A549 (cell line): ENCODE measurements around the gene FCAMR. TPM values are rescaled to one million over a fixed set of nuclear protein-coding genes. Genes with fewer than 3 reads are reported as not detected.

Experiments
- ATAC-seq, 2 experiments: fragments of 200-7000 bp in 1 of 2; fragments of >200 bp in 1 of 2; cut with Nextera tagmentation in 1 of 2; cut with Tn5 transposase in 1 of 2; 3 replicates each; pipeline versions ENCODE4 v1.8.0 to v1.9.1; 2018 to 2020; ENCODE audit warnings: mild to moderate bottlenecking in 1 of 2, moderate library complexity in 1 of 2
- CTCF ChIA-PET: fragments of 300-600 bp; sonication (Branson Sonifier 250); formaldehyde crosslinking; extraction: SDS; loops from one replicate; lab custom pipeline; 2021; ENCODE audit warnings: antibody characterized with exemption, inconsistent platforms; lab: Yijun Ruan, JAX
- POLR2A ChIA-PET: fragments of 350-600 bp; formaldehyde crosslinking; extraction: SDS; loops from one replicate; lab custom pipeline; 2021; ENCODE audit warnings: antibody characterized with exemption, inconsistent platforms; lab: Yijun Ruan, JAX
- DNase-seq, 2 experiments: peaks; one replicate each; pipeline versions ENCODE4 v3.0.0 to v3.0.0-alpha.2; 2011 to 2016; ENCODE audit warnings: low read depth in 1 of 2, low spot score in 1 of 2
- FAIRE-seq: peaks from 2 replicates; lab custom pipeline; 2011; peaks lifted over from hg19 to GRCh38; lab: Jason Lieb, UNC
- H3K27ac ChIP-seq, 2 experiments: fragments of >200 bp; sonication (Bioruptor Twin); formaldehyde crosslinking; 3 replicates each; pipeline ENCODE4 v1.5.1; 2016 to 2017
- H3K4me1 ChIP-seq: fragments of >200 bp; sonication (Bioruptor Twin); formaldehyde crosslinking; 3 replicates; pipeline ENCODE4 v1.6.1; 2016
- H3K4me2 ChIP-seq: fragments of >200 bp; sonication (Bioruptor Twin); formaldehyde crosslinking; 3 replicates; pipeline ENCODE4 v1.6.1; 2016
- H3K4me3 ChIP-seq: fragments of >200 bp; sonication (Bioruptor Twin); formaldehyde crosslinking; 3 replicates; pipeline ENCODE4 v1.5.1; 2016
- H3K9me3 ChIP-seq: fragments of >200 bp; sonication (Bioruptor Twin); formaldehyde crosslinking; 3 replicates; pipeline ENCODE4 v1.6.1; 2016
- BHLHE40 ChIP-seq: IDR thresholded peaks from 2 replicates; pipeline ENCODE4 v1.6.1; 2012; ENCODE audit warnings: low read depth, low read length, inconsistent platforms
- CEBPB ChIP-seq, 2 experiments: fragments of >200 bp in 1 of 2; sonication (Bioruptor Twin) in 1 of 2; formaldehyde crosslinking in 1 of 2; IDR thresholded peaks; 2 replicates each; pipeline ENCODE4 v1.6.1; 2012 to 2016
- CHD4 ChIP-seq: fragments of 200-600 bp; sonication (generic); IDR thresholded peaks from 2 replicates; pipeline ENCODE4 v1.6.1; 2016; ENCODE audit warnings: antibody characterized with exemption, mild to moderate bottlenecking, borderline replicate concordance
- EHMT2 ChIP-seq: fragments of 200-600 bp; sonication (generic); IDR thresholded peaks from 2 replicates; pipeline ENCODE4 v1.6.1; 2016; ENCODE audit warnings: antibody characterized with exemption, low read depth, mild to moderate bottlenecking, moderate library complexity
- FOSL2 ChIP-seq, 2 experiments: fragments of 450-650 bp in 1 of 2; fragments of >200 bp in 1 of 2; sonication (Bioruptor Twin) in 1 of 2; formaldehyde crosslinking; IDR thresholded peaks; 2 replicates each; pipeline versions ENCODE4 v1.5.0 to v1.6.1; 2016 to 2020; ENCODE audit warnings: mild to moderate bottlenecking in 1 of 2, moderate library complexity in 1 of 2
- HDAC2 ChIP-seq: fragments of 200-600 bp; sonication (generic); IDR thresholded peaks from 2 replicates; pipeline ENCODE4 v1.6.1; 2016
- HOXB5 ChIP-seq: fragments of 250-450 bp; sonication (Bioruptor Pico); IDR thresholded peaks from 2 replicates; pipeline ENCODE4 v1.5.0; 2020; ENCODE audit warnings: mild to moderate bottlenecking, moderate library complexity
- KDM1A ChIP-seq: fragments of 200-600 bp; sonication (generic); IDR thresholded peaks from 2 replicates; pipeline ENCODE4 v1.6.1; 2016; ENCODE audit warnings: low read depth, mild to moderate bottlenecking
- MAFK ChIP-seq: fragments of 450-650 bp; IDR thresholded peaks from 2 replicates; pipeline ENCODE4 v1.6.1; 2014; ENCODE audit not compliant: partially characterized antibody
- MAZ ChIP-seq: fragments of 150-350 bp; IDR thresholded peaks from 2 replicates; pipeline ENCODE4 v1.6.1; 2014; ENCODE audit warnings: antibody characterized with exemption, low read depth, low read length, borderline replicate concordance
- MYC ChIP-seq: IDR thresholded peaks from 2 replicates; pipeline ENCODE4 v1.6.1; 2012; ENCODE audit warnings: mild to moderate bottlenecking, inconsistent platforms, low read length, improper control_type of control experiment, borderline replicate concordance
- NR3C1 ChIP-seq: fragments of >200 bp; sonication (Bioruptor Twin); formaldehyde crosslinking; IDR thresholded peaks from 3 replicates; pipeline ENCODE4 v1.6.1; 2017
- PHF8 ChIP-seq: fragments of 200-600 bp; sonication (generic); IDR thresholded peaks from 2 replicates; pipeline ENCODE4 v1.6.1; 2016; ENCODE audit warnings: low read depth, mild to moderate bottlenecking, antibody characterized with exemption, moderate library complexity, borderline replicate concordance
- POLR2AphosphoS2 ChIP-seq: conservative IDR thresholded peaks from 2 replicates; pipeline ENCODE4 v1.6.1; 2012; ENCODE audit warnings: low read length, improper control_type of control experiment, inconsistent platforms
- RAD21 ChIP-seq, 2 experiments: fragments of >200 bp in 1 of 2; sonication (Bioruptor Twin) in 1 of 2; formaldehyde crosslinking in 1 of 2; IDR thresholded peaks in 1 of 2; conservative IDR thresholded peaks in 1 of 2; 2 replicates in 1 of 2; 3 replicates in 1 of 2; pipeline ENCODE4 v1.6.1; 2012 to 2018; ENCODE audit warnings: inconsistent platforms in 1 of 2
- TP53 ChIP-seq: fragments of 250-450 bp; sonication (Bioruptor Pico); IDR thresholded peaks from 2 replicates; pipeline ENCODE4 v1.5.0; 2021; ENCODE audit warnings: mild to moderate bottlenecking, moderate library complexity
- ZNF302 ChIP-seq: fragments of 250-450 bp; sonication (Bioruptor Pico); IDR thresholded peaks from 2 replicates; pipeline ENCODE4 v1.9.0; 2021; ENCODE audit warnings: inconsistent platforms, mild to moderate bottlenecking, moderate library complexity
- WGBS: methylation state at CpG from one replicate; pipeline ENCODE4 v1.1.6; 2017; ENCODE audit errors: missing lambda C conversion rate; 5-methylcytosine and 5-hydroxymethylcytosine counted together
- polyA plus RNA-seq, 4 experiments: library from polyadenylated mRNA; depleted of rRNA in 3 of 4; stranded (reverse); fragments of >200 nt; fragmentation: RNase III in 1 of 4; extraction: RNeasy Plus Mini Kit Qiagen cat#74134 plus additional on column Dnase treatment in 1 of 4; gene quantifications; 2 replicates in 3 of 4; 3 replicates in 1 of 4; pipeline ENCODE4 v1.2.3, GENCODE V29; 2011 to 2017
- TF ChIP-seq, protein P1 (sequence below): fragments of 450-650 bp; IDR thresholded peaks from 2 replicates; pipeline ENCODE4 v1.6.1; 2014; ENCODE audit warnings: antibody characterized with exemption
- TF ChIP-seq, protein P2 (sequence below): fragments of 200-600 bp; sonication (generic); IDR thresholded peaks from 2 replicates; pipeline ENCODE4 v1.6.1; 2016; ENCODE audit warnings: antibody characterized with exemption, mild to moderate bottlenecking, moderate library complexity
- TF ChIP-seq, protein P3 (sequence below): fragments of >200 bp; sonication (Bioruptor Twin); formaldehyde crosslinking; IDR thresholded peaks from 3 replicates; pipeline ENCODE4 v1.6.1; 2016
- TF ChIP-seq, protein P4 (sequence below): fragments of >200 bp; sonication (Bioruptor Twin); formaldehyde crosslinking; IDR thresholded peaks from 3 replicates; pipeline ENCODE4 v1.5.1; 2016

Gene FCAMR
- polyA plus RNA-seq, 2 of the 4 experiments (the other 2 are of a cell fraction) = not detected

DNA sequence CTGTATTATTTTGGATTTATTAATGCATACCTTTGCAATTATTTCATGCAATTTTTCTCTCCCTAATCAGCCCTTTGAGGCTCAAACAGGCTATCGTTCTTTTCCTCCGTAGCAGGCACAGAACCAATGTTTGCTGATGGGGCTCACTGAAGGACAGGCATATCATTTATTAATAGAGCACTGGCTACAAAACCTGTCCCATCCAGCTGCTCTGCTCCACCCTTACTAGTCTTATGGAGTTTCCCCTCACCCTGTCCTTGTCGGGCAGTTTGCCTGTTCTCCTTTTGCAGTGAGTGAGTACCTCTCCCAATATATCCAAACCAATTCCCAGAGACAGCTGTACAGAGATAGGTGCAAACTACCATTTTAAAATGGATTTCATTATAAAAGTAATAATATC, 16.6 kb upstream of the FCAMR start:
- no peak overlapping the region for H3K27ac ChIP-seq
- TF ChIP-seq TP53 (CRISPR knock-in tag) = no peak
- TF ChIP-seq NR3C1 = no peak
- H3K9me3 ChIP-seq = no peaks in the 10 kb centered on the region
- no peak overlapping the region for H3K4me3 ChIP-seq
- H3K4me1 ChIP-seq = no peaks in the 10 kb centered on the region; the same call in 2 of the 3 replicates
- 78% methylated on average over 3 of the region's 3 CpGs for WGBS
- no peak overlapping the region for H3K4me2 ChIP-seq
- ChIA-PET POLR2A (no interaction called here), CTCF (interaction anchor here (1.1 to 2.2 kb wide), 4 partner anchors 21 to 442 kb away, joined by 3 to 7 read pairs (median 4); no protein-coding TSS in a partner anchor)
- DNase-seq (no peak), ATAC-seq (no peak), FAIRE-seq (no peak)

GRCh38 chr1:206986402-206986801, 16.1 kb upstream of the FCAMR start:
- ChIA-PET POLR2A (no interaction called here), CTCF (interaction anchor here (1.1 to 2.2 kb wide), 5 partner anchors 21 to 442 kb away, joined by 3 to 7 read pairs (median 3); partner anchors contain the start of gene DYRK3)
- Histone ChIP-seq H3K4me1 (no peaks in the 10 kb centered on the region; the same call in 2 of the 3 replicates), H3K4me2 (no peak overlapping the region), H3K27ac (no peak overlapping the region), H3K9me3 (no peaks in the 10 kb centered on the region), H3K4me3 (no peak overlapping the region)
- FAIRE-seq (no peak), ATAC-seq (no peak), DNase-seq (no peak)
- TF ChIP-seq, protein P1, sequence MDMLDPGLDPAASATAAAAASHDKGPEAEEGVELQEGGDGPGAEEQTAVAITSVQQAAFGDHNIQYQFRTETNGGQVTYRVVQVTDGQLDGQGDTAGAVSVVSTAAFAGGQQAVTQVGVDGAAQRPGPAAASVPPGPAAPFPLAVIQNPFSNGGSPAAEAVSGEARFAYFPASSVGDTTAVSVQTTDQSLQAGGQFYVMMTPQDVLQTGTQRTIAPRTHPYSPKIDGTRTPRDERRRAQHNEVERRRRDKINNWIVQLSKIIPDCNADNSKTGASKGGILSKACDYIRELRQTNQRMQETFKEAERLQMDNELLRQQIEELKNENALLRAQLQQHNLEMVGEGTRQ = no peak
- TF ChIP-seq MAZ (no peak), CEBPB (IDR thresholded peaks at IDR 0.05) (no peak), KDM1A (no peak), BHLHE40 (no peak), PHF8 (no peak), MAFK (no peak), RAD21 (conservative IDR thresholded peaks at IDR 0.05 in 1 of 2, IDR thresholded peaks at IDR 0.05 in 1 of 2) (no peak), HOXB5 (CRISPR knock-in tag) (no peak), CHD4 (no peak), TP53 (CRISPR knock-in tag) (no peak), HDAC2 (no peak), MYC (no peak), FOSL2 (IDR thresholded peaks at IDR 0.05) (no peak), FOSL2 (CRISPR knock-in tag; IDR thresholded peaks at IDR 0.05) (no peak), EHMT2 (no peak), ZNF302 (CRISPR knock-in tag) (no peak), POLR2AphosphoS2 (no peak)
- TF ChIP-seq, protein P2, sequence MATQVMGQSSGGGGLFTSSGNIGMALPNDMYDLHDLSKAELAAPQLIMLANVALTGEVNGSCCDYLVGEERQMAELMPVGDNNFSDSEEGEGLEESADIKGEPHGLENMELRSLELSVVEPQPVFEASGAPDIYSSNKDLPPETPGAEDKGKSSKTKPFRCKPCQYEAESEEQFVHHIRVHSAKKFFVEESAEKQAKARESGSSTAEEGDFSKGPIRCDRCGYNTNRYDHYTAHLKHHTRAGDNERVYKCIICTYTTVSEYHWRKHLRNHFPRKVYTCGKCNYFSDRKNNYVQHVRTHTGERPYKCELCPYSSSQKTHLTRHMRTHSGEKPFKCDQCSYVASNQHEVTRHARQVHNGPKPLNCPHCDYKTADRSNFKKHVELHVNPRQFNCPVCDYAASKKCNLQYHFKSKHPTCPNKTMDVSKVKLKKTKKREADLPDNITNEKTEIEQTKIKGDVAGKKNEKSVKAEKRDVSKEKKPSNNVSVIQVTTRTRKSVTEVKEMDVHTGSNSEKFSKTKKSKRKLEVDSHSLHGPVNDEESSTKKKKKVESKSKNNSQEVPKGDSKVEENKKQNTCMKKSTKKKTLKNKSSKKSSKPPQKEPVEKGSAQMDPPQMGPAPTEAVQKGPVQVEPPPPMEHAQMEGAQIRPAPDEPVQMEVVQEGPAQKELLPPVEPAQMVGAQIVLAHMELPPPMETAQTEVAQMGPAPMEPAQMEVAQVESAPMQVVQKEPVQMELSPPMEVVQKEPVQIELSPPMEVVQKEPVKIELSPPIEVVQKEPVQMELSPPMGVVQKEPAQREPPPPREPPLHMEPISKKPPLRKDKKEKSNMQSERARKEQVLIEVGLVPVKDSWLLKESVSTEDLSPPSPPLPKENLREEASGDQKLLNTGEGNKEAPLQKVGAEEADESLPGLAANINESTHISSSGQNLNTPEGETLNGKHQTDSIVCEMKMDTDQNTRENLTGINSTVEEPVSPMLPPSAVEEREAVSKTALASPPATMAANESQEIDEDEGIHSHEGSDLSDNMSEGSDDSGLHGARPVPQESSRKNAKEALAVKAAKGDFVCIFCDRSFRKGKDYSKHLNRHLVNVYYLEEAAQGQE = no peak
- TF ChIP-seq, protein P3, sequence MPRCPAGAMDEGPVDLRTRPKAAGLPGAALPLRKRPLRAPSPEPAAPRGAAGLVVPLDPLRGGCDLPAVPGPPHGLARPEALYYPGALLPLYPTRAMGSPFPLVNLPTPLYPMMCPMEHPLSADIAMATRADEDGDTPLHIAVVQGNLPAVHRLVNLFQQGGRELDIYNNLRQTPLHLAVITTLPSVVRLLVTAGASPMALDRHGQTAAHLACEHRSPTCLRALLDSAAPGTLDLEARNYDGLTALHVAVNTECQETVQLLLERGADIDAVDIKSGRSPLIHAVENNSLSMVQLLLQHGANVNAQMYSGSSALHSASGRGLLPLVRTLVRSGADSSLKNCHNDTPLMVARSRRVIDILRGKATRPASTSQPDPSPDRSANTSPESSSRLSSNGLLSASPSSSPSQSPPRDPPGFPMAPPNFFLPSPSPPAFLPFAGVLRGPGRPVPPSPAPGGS = no peak
- TF ChIP-seq, protein P4, sequence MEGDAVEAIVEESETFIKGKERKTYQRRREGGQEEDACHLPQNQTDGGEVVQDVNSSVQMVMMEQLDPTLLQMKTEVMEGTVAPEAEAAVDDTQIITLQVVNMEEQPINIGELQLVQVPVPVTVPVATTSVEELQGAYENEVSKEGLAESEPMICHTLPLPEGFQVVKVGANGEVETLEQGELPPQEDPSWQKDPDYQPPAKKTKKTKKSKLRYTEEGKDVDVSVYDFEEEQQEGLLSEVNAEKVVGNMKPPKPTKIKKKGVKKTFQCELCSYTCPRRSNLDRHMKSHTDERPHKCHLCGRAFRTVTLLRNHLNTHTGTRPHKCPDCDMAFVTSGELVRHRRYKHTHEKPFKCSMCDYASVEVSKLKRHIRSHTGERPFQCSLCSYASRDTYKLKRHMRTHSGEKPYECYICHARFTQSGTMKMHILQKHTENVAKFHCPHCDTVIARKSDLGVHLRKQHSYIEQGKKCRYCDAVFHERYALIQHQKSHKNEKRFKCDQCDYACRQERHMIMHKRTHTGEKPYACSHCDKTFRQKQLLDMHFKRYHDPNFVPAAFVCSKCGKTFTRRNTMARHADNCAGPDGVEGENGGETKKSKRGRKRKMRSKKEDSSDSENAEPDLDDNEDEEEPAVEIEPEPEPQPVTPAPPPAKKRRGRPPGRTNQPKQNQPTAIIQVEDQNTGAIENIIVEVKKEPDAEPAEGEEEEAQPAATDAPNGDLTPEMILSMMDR = no peak
- WGBS = 81% methylated on average over 3 of the region's 3 CpGs
